Parietal lobe (tissue), 2 donors: ENCODE data around the gene STK4. TPM values are rescaled to one million over a fixed set of nuclear protein-coding genes. Genes with fewer than 3 reads are reported as not detected.

Source experiments
- small RNA-seq: library from RNA; depleted of rRNA; stranded (forward); fragments of <200 nt; gene quantifications from one replicate; pipeline ENCODE3, GENCODE V24; 2014; ENCODE audit warnings: low replicate concordance
- total RNA-seq: library from RNA; depleted of rRNA; stranded (reverse); fragments of >200 nt; gene quantifications from one replicate; pipeline ENCODE4 v1.2.3, GENCODE V29; 2014

The STK4 gene
- 59.5 TPM for total RNA-seq

GRCh38 chr20:44966030-44966961 is at the start of gene STK4:
Gene STK4 (plus strand): TSS chr20:44966512. CDS start chr20:44966569, 57 bp downstream.

GRCh38 chr20:44960103-44960852 is 6.0 kb upstream of the STK4 start, which contains the start of gene TOMM34:
Gene TOMM34 (minus strand): TSS chr20:44960397. CDS start chr20:44960333, 64 bp downstream.

GRCh38 chr20:45100563-45101245 is 134.4 kb downstream of the STK4 start, which contains the start of gene KCNS1:
Gene KCNS1 (minus strand): TSS chr20:45101127. CDS start chr20:45099236, 1,891 bp downstream.

GRCh38 chr20:45114465-45115385 is 148.4 kb downstream of the STK4 start, which contains the start of gene WFDC5:
Gene WFDC5 (minus strand): TSS chr20:45115174. CDS start chr20:45115083, 91 bp downstream.

GRCh38 chr20:45124365-45124764 is 158.1 kb downstream of the STK4 start, which contains the start of gene WFDC12:
Gene WFDC12 (minus strand): TSS chr20:45124465. CDS start chr20:45124447, 18 bp downstream.

Small RNA genes within 50 kb of the gene (small RNA-seq; reads per million reads assigned to genes)
- gene RF00019 = not detected

Other genes starting within 250 kb of the STK4 start
- gene KCNK15, start 220.6 kb upstream of the STK4 start, total RNA-seq = not detected
- gene RIMS4, start 156.0 kb upstream of the STK4 start, total RNA-seq = 52.0 TPM
- 127 TPM for gene YWHAB, start 80.8 kb upstream of the STK4 start, total RNA-seq
- 13.8 TPM for gene PABPC1L, start 56.5 kb upstream of the STK4 start, total RNA-seq
- gene TOMM34, start 6.1 kb upstream of the STK4 start, total RNA-seq = 6.6 TPM
- 1.6 TPM for gene KCNS1, start 134.6 kb downstream of the STK4 start, total RNA-seq
- gene WFDC5, start 148.7 kb downstream of the STK4 start, total RNA-seq = not detected
- gene WFDC12, start 158.0 kb downstream of the STK4 start, total RNA-seq = not detected
- gene PI3, start 208.4 kb downstream of the STK4 start, total RNA-seq = not detected
- gene SEMG1, start 240.5 kb downstream of the STK4 start, total RNA-seq = not detected